Subcutaneous adipose tissue (tissue), 4 donors: ENCODE data around the gene NPHP4. TPM values are rescaled to one million over a fixed set of nuclear protein-coding genes. Genes with fewer than 3 reads are reported as not detected.

Experiments
- CTCF ChIP-seq: fragments of 450-650 bp; IDR thresholded peaks from one replicate; pipeline ENCODE4 v1.5.1; 2016; ENCODE audit warnings: low read depth, mild to moderate bottlenecking, control low read depth, antibody characterized with exemption, moderate library complexity
- total RNA-seq, 4 donors: library from RNA; depleted of rRNA; stranded (reverse); fragments of >200 nt; gene quantifications; one replicate each; pipeline ENCODE4 v1.1.0, GENCODE V29; 2016

The NPHP4 gene
- total RNA-seq, 4 donors from 2014 or later, result 7.3 to 11.9 (median 9.5) TPM

- TF ChIP-seq CTCF, result no peak
Observed at GRCh38 chr1:5943343-5944124, 48.7 kb downstream of the NPHP4 start.

GRCh38 chr1:5941671-5942070 is 50.6 kb downstream of the NPHP4 start:
- no peak for TF ChIP-seq CTCF

GRCh38 chr1:5940723-5941407 is 51.4 kb downstream of the NPHP4 start:
- TF ChIP-seq CTCF, result no peak

- TF ChIP-seq CTCF, result no peak
Observed at GRCh38 chr1:5939271-5940170, 52.7 kb downstream of the NPHP4 start.

- TF ChIP-seq CTCF, result no peak
Observed at GRCh38 chr1:5938101-5938646, 54.1 kb downstream of the NPHP4 start.

GRCh38 chr1:5937373-5937857 is 54.8 kb downstream of the NPHP4 start:
- no peak for TF ChIP-seq CTCF
